NCI-H2227 treated with DMSO at 0.1 percent for 48 hours (cell line): ENCODE measurements around the gene APOC4.
"Not testable (repeated sequence)": the region's sequence is repeated elsewhere in the genome, so short reads cannot be mapped to it uniquely, and the experiment has no call there.

Experiments used
- DNase-seq: peaks from one replicate; lab custom pipeline; 2025; lab: John Stamatoyannopoulos, UW

The APOC4 gene

DNA sequence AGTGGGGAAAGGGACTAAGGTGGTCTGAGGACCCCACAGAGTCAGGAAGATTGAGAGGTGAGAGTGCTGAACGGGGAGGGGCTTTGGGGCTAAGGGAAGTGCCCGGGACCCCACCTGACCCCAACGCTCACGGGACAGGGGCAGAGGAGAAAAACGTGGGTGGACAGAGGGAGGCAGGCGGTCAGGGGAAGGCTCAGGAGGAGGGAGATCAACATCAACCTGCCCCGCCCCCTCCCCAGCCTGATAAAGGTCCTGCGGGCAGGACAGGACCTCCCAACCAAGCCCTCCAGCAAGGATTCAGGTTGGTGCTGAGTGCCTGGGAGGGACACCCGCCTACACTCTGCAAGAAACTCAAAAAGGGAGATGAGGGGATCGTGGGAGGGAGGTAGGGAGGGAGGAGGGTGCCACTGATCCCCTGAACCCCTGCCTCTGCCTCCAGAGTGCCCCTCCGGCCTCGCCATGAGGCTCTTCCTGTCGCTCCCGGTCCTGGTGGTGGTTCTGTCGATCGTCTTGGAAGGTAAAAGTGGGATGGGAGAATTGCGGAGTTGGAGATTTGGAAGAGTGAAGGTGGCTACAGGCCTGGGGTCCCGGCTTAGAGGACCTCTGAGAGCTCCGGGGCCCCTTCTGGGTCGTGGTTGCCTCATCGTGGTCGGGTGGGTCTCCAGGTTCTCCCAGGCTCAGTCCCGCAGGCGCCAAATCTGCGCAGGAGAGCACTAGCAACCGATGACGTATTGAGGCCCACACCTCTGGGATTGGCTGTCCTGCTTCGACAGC lies 27.4 kb upstream of the APOC4 start, which contains the start of gene APOC1:
APOC1 (plus strand) TSS at position 176 of the 774 bp plus-strand sequence; CDS start at position 460, 284 bp downstream.
- DNase-seq = peak; percentile 70

DNA sequence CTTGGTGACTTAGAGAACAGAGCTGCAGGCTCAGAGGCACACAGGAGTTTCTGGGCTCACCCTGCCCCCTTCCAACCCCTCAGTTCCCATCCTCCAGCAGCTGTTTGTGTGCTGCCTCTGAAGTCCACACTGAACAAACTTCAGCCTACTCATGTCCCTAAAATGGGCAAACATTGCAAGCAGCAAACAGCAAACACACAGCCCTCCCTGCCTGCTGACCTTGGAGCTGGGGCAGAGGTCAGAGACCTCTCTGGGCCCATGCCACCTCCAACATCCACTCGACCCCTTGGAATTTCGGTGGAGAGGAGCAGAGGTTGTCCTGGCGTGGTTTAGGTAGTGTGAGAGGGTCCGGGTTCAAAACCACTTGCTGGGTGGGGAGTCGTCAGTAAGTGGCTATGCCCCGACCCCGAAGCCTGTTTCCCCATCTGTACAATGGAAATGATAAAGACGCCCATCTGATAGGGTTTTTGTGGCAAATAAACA lies 17.8 kb upstream of the APOC4 start:
- DNase-seq = no peak

DNA sequence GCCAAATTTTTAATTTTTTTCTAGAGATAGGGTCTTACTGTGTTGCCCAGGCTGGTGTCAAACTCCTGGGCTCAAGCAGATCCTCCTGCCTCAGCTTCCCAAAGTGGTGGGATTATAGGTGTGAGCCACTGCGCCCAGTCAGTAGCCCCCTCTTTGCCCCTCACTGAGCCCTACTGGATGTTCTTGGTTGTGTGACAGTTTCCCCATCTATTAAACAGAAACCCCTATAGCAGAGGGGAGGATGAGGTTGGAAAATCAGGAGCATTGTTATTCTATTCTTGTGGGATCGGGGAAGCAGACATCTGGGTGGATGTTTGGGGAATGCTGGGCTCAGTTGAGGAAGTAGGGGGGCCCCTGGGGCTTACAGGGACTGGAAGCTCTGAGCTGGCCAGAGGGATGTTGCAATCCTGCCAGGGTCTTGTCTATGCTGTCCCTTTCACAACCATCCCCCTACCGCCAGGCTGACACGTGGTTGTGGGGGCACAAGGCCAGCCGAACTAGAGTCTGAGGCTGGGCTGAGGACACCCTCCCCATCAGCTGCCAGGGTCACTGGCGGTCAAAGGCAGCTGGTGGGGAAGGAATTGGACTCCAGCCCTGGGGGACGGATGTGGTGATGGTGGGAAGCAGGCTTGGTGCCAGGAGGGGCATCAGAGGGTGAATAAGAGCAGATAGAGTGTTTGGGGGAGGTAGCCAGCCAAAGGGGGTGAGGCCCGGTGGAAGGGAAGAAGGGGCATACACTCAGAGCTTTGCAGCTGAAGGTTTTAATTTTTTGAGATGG lies 16.7 kb upstream of the APOC4 start:
- DNase-seq = no peak

DNA sequence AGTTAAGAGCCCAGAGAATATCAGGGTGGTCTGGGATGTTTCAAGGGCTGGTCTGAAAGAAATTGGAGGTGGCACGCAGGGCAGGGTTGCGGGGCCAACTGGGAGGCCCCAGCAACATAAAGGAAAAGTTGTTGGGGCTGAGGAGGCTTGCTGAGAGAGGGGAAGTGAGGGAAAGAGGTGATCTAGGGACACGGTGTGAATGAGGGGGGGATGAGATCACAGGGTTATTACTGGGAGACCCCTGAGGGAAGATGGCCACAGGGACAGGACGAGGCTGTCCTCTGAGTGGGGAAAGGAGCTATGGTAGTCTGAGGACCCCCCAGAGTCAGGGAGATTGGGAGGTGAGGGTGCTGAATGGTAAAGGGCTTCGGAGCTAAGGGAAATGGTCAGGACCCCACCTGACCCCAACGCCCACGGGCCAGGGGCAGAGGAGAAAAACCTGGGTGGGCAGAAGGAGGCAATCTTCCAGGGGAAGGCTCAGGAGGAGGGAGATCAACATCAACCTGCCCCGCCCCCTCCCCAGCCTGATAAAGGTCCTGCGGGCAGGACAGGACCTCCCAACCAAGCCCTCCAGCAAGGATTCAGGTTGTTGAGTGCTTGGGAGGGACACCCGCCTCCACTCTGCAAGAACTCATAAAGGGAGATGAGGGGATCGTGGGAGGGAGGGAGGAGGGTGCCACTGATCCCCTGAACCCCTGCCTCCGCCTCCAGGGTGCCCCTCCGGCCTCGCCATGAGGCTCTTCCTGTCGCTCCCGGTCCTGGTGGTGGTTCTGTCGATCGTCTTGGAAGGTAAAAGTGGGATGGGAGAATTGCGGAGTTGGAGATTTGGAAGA lies 15.6 kb upstream of the APOC4 start:
- DNase-seq = not testable (repeated sequence)

DNA sequence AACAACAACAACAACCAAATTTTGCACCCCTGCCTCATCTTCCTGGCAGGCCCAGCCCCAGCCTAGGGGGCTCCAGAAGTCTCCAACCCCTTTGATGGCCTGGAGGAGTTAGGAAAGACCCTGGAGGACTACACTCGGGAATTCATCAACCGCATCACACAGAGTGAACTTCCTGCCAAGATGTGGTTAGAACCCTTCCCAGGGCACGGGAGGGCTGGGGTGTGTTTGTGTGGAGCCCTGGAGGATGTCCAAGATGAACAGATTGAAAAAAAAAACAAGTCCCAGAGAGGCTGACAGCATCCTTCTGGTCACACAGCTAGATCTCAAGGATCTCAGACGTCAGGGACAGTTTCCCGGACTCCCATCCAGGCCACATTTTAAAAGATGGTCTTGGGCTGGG lies 14.3 kb upstream of the APOC4 start:
- DNase-seq = no peak

DNA sequence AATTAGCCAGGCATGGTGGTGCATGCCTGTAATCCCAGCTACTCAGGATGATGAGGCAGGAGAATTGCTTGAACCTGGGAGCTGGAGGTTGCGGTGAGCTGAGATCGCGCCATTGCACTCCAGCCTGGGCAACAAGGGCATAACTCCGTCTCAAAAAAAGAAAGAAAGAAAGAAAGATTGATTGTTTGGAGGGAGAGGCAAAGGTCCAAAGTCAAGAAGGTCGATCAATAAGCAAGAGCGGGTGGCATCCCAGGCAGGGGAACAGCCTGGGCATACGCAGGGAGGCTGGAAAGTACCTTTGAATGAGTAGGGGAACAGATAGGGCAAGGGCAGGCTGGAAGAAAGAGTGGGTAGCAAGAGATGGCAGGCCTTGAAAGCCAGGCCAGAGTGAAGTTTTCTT lies 11.9 kb upstream of the APOC4 start:
- no peak for DNase-seq

DNA sequence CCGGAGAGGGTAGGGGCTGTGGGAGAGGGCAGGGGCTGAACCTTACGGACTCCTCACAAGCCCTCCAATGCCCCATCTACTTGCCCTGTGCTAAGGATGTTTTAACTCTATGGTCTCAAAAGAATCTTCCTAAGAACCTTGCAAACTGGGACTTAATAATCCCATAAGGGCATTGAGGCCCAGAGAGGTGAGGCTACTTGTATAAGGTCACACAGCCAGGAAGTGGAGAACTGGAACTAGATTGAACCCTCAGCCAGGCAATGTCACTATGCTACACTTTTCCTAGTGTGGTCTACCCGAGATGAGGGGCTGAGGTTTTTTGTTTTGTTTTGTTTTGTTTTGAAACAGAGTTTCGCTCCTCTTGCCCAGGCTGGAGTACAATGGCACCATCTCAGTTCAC lies 10.5 kb upstream of the APOC4 start:
- no peak for DNase-seq

DNA sequence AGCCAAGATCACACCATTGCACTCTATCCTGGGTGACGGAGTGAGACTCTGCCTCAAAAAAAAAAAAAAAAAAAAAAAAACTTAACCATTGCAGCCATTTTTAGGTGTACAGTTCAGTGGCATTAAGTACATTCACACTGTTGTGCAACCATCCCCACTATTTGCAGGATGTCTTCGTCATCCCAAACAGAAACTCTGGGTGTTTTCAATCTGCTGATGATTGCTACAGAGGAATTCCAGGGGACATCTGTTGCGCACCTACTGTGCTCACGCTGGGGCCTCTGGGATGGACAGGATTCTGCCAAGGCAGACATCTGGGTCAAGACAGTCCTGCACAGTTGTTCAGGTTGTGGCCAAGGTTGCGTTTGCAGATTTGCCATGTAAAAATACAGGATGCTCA lies 2.4 kb upstream of the APOC4 start:
- DNase-seq = no peak

DNA sequence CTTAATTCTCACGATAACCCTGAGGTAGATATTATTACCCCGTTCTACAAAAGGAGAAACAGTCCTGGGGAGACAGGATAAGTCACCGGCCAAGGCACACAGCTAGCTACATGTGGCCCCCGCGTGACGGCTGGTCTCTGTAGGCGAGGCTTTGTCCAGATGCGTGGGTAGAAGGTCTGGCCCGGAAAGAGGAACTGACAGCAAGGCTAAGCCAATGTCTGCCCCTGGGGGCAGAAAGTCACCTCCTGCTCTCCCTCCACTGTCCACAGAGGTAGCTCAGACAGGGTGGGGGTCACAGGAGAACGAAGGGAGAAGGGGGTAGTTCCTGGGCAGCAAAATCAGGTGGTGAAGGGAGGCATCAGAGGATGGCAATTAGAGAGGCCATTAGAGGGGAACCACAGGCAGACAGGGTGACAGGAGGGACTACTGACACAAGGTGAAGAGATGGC lies 1.8 kb downstream of the APOC4 start:
- DNase-seq = no peak

DNA sequence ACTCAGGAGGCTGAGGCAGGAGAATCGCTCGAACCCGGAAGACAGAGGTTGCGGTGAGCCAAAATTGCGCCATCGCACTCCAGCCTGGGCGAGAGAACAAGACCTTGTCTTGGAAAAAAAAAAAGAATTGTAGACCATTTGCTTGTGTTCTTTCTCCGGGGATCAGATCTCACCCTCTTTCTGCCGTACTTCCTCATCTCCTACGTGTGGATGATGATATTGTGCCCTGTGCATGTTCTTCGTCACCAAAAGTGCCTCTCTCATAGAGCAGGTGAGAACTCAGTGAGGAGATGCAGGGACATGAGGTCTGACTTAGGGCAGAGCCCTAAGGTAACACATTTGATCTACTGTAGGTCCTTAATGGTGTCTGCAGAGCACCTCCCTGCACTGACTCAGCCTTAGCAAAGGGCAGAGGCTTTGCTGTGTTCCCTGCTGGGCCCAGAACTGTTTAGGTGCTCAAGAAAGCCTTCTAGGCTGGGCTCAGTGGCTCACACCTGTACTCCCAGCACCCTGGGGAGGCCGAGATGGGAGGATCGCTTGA lies 5.1 kb downstream of the APOC4 start:
- DNase-seq = no peak

DNA sequence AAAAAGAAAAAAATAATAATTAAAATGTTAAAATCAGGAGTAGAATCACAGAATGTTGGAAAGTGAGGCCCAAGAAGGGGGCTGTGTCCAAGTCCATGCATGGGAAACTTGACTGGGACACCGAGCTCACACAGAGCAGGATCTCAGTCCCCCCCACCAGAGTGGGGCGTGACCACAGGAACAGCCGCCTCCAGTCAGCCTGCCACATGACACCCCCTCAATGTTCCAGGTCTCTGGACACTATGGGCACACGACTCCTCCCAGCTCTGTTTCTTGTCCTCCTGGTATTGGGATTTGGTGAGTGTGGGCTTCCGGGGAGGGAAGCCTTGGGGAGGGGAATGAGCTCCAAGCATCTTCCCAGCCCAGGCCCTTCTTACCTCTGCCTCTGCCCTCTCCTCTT lies 6.2 kb downstream of the APOC4 start:
- DNase-seq = no peak

DNA sequence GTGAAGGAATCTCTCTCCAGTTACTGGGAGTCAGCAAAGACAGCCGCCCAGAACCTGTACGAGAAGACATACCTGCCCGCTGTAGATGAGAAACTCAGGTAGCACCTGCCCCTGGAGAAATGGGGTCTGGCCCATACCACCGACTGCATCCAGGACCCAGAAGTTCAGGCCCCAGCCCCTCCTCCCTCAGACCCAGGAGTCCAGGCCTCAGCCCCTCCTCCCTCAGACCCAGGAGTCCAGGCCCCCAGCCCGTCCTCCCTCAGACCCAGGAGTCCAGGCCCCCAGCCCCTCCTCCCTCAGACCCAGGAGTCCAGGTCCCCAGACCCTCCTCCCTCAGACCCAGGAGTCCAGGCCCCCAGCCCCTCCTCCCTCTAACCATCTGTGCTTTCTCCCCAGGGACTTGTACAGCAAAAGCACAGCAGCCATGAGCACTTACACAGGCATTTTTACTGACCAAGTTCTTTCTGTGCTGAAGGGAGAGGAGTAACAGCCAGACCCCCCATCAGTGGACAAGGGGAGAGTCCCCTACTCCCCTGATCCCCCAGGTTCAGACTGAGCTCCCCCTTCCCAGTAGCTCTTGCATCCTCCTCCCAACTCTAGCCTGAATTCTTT lies 6.8 kb downstream of the APOC4 start:
- no peak for DNase-seq

DNA sequence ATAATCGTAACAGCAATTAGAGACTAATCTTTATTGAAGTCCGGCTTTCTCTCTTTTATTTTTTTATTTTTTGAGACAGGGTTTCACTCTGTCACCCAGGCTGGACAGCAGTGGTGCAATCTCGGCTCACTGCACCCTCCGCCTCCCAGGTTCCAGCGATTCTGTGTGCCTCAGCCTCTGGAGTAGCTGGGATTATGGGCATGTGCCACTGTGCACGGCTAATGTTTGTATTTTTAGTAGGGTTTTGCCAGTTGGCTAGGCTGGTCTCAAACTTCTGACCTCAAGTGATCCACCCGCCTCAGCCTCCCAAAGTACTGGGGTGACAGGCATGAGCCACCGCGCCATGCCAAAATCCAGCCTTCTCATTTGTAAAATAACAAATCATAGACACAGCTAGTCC lies 7.5 kb downstream of the APOC4 start:
- DNase-seq = no peak

DNA sequence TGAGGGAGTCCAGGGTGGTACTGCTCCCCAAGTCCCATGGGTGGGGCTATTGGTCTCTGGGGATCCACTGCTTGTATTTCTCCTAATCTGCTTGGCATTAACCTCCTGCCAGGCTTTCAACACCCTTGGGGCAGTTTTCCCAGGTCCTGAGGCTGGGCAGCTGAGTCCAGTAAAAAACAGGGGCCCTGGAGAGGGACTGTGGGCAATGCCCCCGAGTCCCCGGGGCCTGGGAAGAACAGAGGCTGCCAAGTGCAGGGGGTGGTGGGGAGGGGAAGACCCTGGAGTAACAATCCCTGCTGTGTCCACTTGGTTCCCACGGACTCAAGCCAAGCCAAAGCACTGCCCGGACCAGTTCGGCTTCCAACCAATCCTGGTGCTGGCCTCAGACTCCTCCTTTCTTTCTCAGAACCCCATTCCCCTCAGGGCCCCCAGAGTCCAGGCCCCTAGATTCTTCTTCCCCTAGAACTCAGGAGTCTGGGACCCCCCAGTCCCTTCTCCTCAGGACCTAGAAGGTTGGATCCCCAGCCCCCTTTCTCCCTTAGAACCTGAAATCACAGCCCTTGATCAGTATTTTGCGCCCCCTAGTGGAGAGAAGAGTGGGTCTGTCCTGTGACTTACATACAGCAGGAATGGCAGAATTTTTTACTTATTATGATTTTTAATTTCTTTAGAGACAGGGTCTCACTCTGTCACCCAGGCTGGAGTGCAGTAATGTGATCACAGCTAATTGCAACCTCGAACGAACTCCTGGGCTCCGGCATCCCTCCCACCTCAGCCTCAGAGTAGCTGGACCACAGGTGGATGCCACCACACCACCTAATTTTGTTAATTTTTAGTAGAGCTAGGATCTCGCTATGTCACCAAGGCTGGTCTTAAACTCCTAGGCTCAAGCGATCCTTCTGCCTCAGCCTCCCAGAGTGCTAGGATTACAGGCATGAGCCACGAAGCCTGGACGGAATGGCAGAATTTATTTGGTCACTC lies 9.4 kb downstream of the APOC4 start:
- peak; percentile 57 for DNase-seq

DNA sequence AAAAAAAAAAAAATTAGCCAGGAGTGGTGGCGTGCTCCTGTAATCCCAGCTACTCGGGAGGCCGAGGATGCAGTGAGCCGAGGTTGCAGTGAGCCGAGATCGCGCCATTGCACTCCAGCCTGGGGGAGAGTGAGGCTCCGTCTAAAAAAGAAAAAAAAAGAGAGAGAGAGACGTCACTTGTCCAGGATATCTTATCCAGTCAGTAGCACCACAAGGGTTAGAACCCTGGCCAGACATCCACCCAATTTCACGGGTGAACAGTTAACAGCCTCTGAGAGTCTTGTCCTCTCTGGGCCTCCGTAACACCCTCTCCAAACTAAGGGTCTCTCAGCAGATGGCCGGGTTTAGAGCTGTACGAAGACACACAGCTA lies 12.2 kb downstream of the APOC4 start:
- DNase-seq = no peak

DNA sequence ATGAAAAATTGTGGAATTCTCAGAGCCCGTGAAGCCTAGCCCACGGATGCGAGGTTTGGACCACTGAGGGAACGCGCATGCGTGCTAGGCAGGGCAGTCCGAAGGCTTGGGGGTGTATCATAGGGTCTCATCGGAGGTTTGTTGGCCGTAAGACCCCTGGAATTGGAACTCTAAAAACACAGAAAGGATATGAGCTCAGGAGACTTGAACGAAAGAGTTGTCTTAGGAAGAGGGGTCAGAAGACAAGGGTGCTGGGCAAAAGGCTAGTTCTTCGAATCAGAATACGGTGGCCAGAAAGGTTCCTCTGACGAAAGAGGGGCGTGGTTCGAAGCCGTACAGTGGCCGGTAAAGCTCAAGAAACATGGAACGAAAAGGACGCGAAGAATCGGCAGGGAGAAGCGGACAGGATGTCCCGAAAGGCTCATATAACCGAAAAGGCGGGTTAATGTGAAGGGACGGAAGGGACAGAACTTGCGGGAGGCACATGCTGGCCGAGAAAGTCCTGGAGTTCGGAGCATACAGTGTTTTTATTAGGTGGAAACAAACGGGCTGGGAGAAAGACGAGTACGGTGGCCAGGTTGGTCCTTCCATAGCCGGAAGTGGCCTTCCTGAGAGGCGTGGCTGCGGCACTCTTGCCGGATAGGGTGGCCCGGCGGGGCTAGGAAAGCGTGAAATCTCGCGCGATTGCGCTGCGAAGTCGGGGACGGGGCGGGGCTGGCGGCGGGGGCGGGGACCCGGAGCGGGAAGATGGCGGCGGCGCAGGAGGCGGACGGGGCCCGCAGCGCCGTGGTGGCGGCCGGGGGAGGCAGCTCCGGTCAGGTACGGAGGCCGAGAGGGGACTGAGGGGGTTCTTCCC lies 12.8 kb downstream of the APOC4 start, which contains the start of gene CLPTM1:
CLPTM1 (plus strand) TSS at position 732 of the 856 bp plus-strand sequence; CDS start at position 748, 16 bp downstream.
- peak; percentile 93 for DNase-seq

DNA sequence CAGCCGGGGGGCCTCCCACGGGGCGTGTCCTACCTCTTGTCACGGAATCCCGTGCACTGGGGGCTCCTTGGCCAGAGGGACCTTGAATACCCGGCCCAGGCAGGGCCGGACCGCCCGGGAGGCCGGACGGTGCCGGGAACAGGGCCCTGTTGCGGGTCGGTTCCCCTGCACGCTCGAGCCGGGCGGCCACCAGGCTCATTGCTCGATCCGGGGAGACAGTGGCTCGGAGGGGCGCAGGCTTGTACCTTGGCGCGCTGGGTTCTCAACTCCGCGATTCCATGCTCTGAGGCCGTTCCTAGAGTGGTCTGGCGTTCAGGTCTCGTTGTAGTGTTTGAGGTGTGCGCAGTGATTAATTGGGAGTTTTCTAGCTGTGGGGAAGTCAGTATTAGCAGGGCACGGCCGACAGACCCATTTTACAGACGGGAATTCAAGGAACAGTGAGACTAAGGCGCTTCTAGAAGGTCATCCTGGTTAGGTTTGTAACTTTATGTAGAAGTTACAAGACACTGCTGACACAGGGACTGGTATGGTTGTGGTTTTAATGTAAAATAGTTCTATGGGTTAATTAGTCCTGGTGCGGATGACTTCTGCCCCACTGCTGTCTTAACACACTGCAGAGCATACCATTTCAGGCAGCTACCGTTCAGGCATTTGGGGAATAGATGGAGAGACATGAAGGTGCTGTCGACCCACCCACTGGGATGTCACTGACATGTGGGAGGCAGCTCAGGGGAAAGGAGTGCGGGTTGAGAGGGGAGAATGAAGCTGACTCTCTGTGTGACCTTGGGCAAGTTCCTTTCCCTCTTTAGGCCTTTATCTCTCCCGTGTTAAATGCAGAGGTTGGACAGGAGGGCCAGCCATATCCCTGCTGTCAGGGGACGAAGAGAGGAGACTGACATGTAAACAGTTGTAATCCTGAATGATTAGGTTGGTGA lies 13.7 kb downstream of the APOC4 start:
- DNase-seq = no peak

DNA sequence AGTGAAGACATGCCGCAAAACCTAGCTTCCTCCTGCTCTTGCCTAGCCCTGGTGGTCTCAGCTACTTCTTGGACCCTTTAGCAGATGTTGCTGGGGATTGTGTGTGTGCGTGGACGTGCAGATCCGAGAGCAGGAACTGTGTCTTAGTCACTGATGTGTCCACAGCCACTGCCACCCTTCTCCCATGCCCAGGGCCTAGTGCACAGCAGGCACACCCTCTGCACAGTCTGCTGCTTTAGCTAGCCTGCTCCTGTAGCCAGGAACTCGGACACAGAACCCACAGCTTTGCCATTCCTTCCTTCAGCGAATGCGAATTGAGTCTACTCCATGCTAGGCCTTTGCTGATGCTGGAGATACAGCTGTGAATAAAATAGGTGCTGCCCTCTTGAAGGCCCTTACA lies 15.5 kb downstream of the APOC4 start:
- no peak for DNase-seq
